H1 (cell line): ENCODE data around the gene PLCB1. TPM values are rescaled to one million over a fixed set of nuclear protein-coding genes. Genes with fewer than 3 reads are reported as not detected.

Experiments used
- CTCF ChIA-PET: fragments of 300-600 bp; sonication (Branson Sonifier 250); formaldehyde crosslinking; loops from one replicate; lab custom pipeline; 2021; ENCODE audit not compliant: partially characterized antibody; lab: Charles Lee
- POLR2A ChIA-PET: fragments of 300-600 bp; sonication (Branson Sonifier 250); formaldehyde crosslinking; loops from one replicate; lab custom pipeline; 2021; ENCODE audit warnings: inconsistent platforms; ENCODE audit not compliant: partially characterized antibody; lab: Charles Lee
- DNase-seq, 2 experiments: peaks; one replicate each; pipeline versions ENCODE4 v3.0.0 to v3.0.0-alpha.2; 2010 to 2022; ENCODE audit warnings: low spot score in 2 of 2, low read depth in 1 of 2, mixed read lengths in 1 of 2
- FAIRE-seq: peaks from 2 replicates; lab custom pipeline; 2011; peaks lifted over from hg19 to GRCh38; lab: Jason Lieb, UNC
- H2AFZ ChIP-seq: 2 replicates; pipeline ENCODE4 v1.8.1; 2012; ENCODE audit warnings: low read length, inconsistent platforms
- H2AK5ac ChIP-seq: 2 replicates; pipeline ENCODE4 v1.6.1; 2013; ENCODE audit warnings: low read depth, low read length
- H2BK120ac ChIP-seq: replicated peaks from 2 replicates; pipeline ENCODE3; 2013; ENCODE audit warnings: low read depth, low read length, inconsistent platforms
- H2BK12ac ChIP-seq: 2 replicates; pipeline ENCODE4 v1.6.1; 2013; ENCODE audit warnings: low read depth, low read length
- H2BK15ac ChIP-seq: 2 replicates; pipeline ENCODE4 v1.6.1; 2013; ENCODE audit warnings: low read length
- H2BK20ac ChIP-seq: 2 replicates; pipeline ENCODE4 v1.6.1; 2013; ENCODE audit warnings: low read length
- H2BK5ac ChIP-seq: 2 replicates; pipeline ENCODE4 v1.6.1; 2013; ENCODE audit warnings: low read depth, low read length
- H3K14ac ChIP-seq: 2 replicates; pipeline ENCODE4 v1.6.1; 2013; ENCODE audit warnings: inconsistent platforms; ENCODE audit not compliant: insufficient read length
- H3K18ac ChIP-seq: 2 replicates; pipeline ENCODE4 v1.6.1; 2013; ENCODE audit warnings: low read length; ENCODE audit errors: extremely low read depth
- H3K23ac ChIP-seq: 2 replicates; pipeline ENCODE4 v1.6.1; 2013; ENCODE audit warnings: inconsistent platforms; ENCODE audit not compliant: insufficient read length
- H3K23me2 ChIP-seq: 2 replicates; pipeline ENCODE4 v1.6.1; 2013; ENCODE audit warnings: low read depth, low read length
- H3K27ac ChIP-seq: 2 replicates; pipeline ENCODE4 v1.6.1; 2011; ENCODE audit warnings: low read depth, low read length, inconsistent platforms
- H3K27me3 ChIP-seq, 4 experiments: replicated peaks in 1 of 4; 1 replicate in 1 of 4; 2 replicates in 3 of 4; pipeline versions ENCODE4 v1.6.1 to v1.8.1; 2011 to 2013; ENCODE audit warnings: low read length in 3 of 4, mild to moderate bottlenecking in 3 of 4, inconsistent platforms in 2 of 4, mixed read lengths in 2 of 4, moderate library complexity in 1 of 4; ENCODE audit not compliant: control insufficient read depth in 3 of 4, insufficient read depth in 3 of 4; ENCODE audit errors: extremely low read depth in 1 of 4
- H3K36me3 ChIP-seq, 4 experiments: 2 replicates each; pipeline versions ENCODE4 v1.6.1 to v1.8.1; 2011 to 2013; ENCODE audit warnings: mild to moderate bottlenecking in 4 of 4, low read length in 3 of 4, moderate library complexity in 2 of 4, control low read depth in 1 of 4, inconsistent platforms in 1 of 4; ENCODE audit not compliant: insufficient read depth in 4 of 4, control insufficient read depth in 2 of 4
- H3K4ac ChIP-seq: replicated peaks from 2 replicates; pipeline ENCODE3; 2013; ENCODE audit warnings: low read length, low read depth, mixed read lengths, inconsistent platforms; ENCODE audit not compliant: insufficient read length
- H3K4me1 ChIP-seq, 4 experiments: replicated peaks in 1 of 4; 1 replicate in 1 of 4; 2 replicates in 3 of 4; pipeline versions ENCODE4 v1.6.1 to v1.8.1; 2011 to 2013; ENCODE audit warnings: low read length in 3 of 4, inconsistent platforms in 2 of 4, mixed read lengths in 1 of 4; ENCODE audit not compliant: insufficient read depth in 4 of 4, control insufficient read depth in 3 of 4
- H3K4me2 ChIP-seq, 2 experiments: 2 replicates each; pipeline versions ENCODE4 v1.6.1 to v1.8.1; 2011 to 2013; ENCODE audit warnings: low read depth in 2 of 2, low read length in 2 of 2, control low read depth in 1 of 2, inconsistent platforms in 1 of 2, mild to moderate bottlenecking in 1 of 2; ENCODE audit not compliant: insufficient read depth in 1 of 2
- H3K4me3 ChIP-seq, 4 experiments: fragments of 200-600, 300-600 bp in 1 of 4; sonication (generic), shearing (Covaris generic), sonication (Bioruptor Twin) in 1 of 4; 2 replicates each; pipeline versions ENCODE4 v1.5.1 to v1.8.1; 2011 to 2016; ENCODE audit warnings: low read length in 4 of 4, low read depth in 3 of 4, control low read depth in 2 of 4, inconsistent platforms in 2 of 4, mild to moderate bottlenecking in 2 of 4, mixed read lengths in 1 of 4, moderate library complexity in 1 of 4; ENCODE audit not compliant: insufficient read depth in 2 of 4; ENCODE audit errors: extremely low read depth in 1 of 4
- H3K56ac ChIP-seq: replicated peaks from 2 replicates; pipeline ENCODE3; 2013; ENCODE audit warnings: low read depth, mild to moderate bottlenecking, mixed read lengths, low read length, inconsistent platforms; ENCODE audit not compliant: insufficient read length
- H3K79me1 ChIP-seq: 2 replicates; pipeline ENCODE4 v1.6.1; 2013; ENCODE audit warnings: low read depth, low read length, control low read depth
- H3K79me2 ChIP-seq, 2 experiments: 2 replicates each; pipeline versions ENCODE4 v1.6.1 to v1.8.1; 2012 to 2013; ENCODE audit warnings: low read length in 2 of 2, mild to moderate bottlenecking in 2 of 2, inconsistent platforms in 1 of 2; ENCODE audit not compliant: insufficient read depth in 2 of 2, control insufficient read depth in 1 of 2
- H3K9ac ChIP-seq, 4 experiments: replicated peaks in 1 of 4; 1 replicate in 1 of 4; 2 replicates in 3 of 4; pipeline versions ENCODE4 v1.6.1 to v1.8.1; 2011 to 2013; ENCODE audit warnings: low read depth in 3 of 4, low read length in 3 of 4, control low read depth in 2 of 4, mild to moderate bottlenecking in 2 of 4, moderate library complexity in 2 of 4, inconsistent platforms in 1 of 4; ENCODE audit errors: extremely low read depth in 1 of 4
- H3K9me3 ChIP-seq, 2 experiments: 2 replicates each; pipeline versions ENCODE4 v1.6.1 to v1.8.1; 2012 to 2013; ENCODE audit warnings: mild to moderate bottlenecking in 2 of 2, moderate library complexity in 2 of 2, control low read depth in 1 of 2, inconsistent platforms in 1 of 2, low read depth in 1 of 2, low read length in 1 of 2, mixed read lengths in 1 of 2; ENCODE audit not compliant: insufficient read depth in 2 of 2
- H4K20me1 ChIP-seq, 2 experiments: replicated peaks in 1 of 2; 2 replicates each; pipeline versions ENCODE3 to v1.8.1; 2011 to 2013; ENCODE audit warnings: inconsistent platforms in 2 of 2, low read length in 2 of 2, mild to moderate bottlenecking in 1 of 2; ENCODE audit not compliant: insufficient read depth in 2 of 2, control insufficient read depth in 1 of 2
- H4K5ac ChIP-seq: 2 replicates; pipeline ENCODE4 v1.6.1; 2013; ENCODE audit warnings: low read length, low read depth, mixed read lengths, inconsistent platforms; ENCODE audit not compliant: insufficient read length
- H4K8ac ChIP-seq: 2 replicates; pipeline ENCODE4 v1.8.0; 2013; ENCODE audit warnings: mild to moderate bottlenecking, moderate library complexity, low read length, inconsistent platforms; ENCODE audit not compliant: insufficient read depth; ENCODE audit errors: extremely low read depth
- H4K91ac ChIP-seq: replicated peaks from 2 replicates; pipeline ENCODE3; 2013; ENCODE audit warnings: low read length, mixed read lengths, inconsistent platforms; ENCODE audit not compliant: insufficient read length
- BRCA1 ChIP-seq: IDR thresholded peaks from 2 replicates; pipeline ENCODE4 v1.6.1; 2012; ENCODE audit warnings: low read depth, low read length, improper control_type of control experiment
- CHD1 ChIP-seq: IDR thresholded peaks from 2 replicates; pipeline ENCODE4 v1.6.1; 2012; ENCODE audit warnings: low read depth, low read length, improper control_type of control experiment
- CTCF ChIP-seq, 3 experiments: IDR thresholded peaks; 1 replicate in 2 of 3; 2 replicates in 1 of 3; pipeline versions ENCODE4 v1.5.1 to v1.6.1; 2011; ENCODE audit warnings: low read length in 3 of 3, mild to moderate bottlenecking in 3 of 3, inconsistent platforms in 2 of 3, low read depth in 1 of 3, moderate library complexity in 1 of 3; ENCODE audit not compliant: insufficient read depth in 1 of 3; ENCODE audit errors: control extremely low read depth in 1 of 3
- EP300 ChIP-seq, 2 experiments: IDR thresholded peaks; 1 replicate in 1 of 2; 2 replicates in 1 of 2; pipeline ENCODE4 v1.6.1; 2011 to 2012; ENCODE audit warnings: low read depth in 2 of 2, low read length in 2 of 2, mild to moderate bottlenecking in 2 of 2, borderline replicate concordance in 1 of 2, inconsistent platforms in 1 of 2, moderate library complexity in 1 of 2
- HDAC2 ChIP-seq, 2 experiments: fragments of 300-600 bp in 1 of 2; sonication (generic) in 1 of 2; IDR thresholded peaks; 2 replicates each; pipeline ENCODE4 v1.6.1; 2011 to 2012; ENCODE audit warnings: low read depth in 2 of 2, low read length in 2 of 2, mild to moderate bottlenecking in 2 of 2, moderate library complexity in 2 of 2, borderline replicate concordance in 1 of 2, inconsistent platforms in 1 of 2
- KDM5A ChIP-seq: fragments of 200-600 bp; IDR thresholded peaks from 2 replicates; pipeline ENCODE4 v1.7.1; 2012; ENCODE audit warnings: mild to moderate bottlenecking, low read length, inconsistent platforms, mixed read lengths
- PHF8 ChIP-seq: fragments of 200-600 bp; sonication (generic); conservative IDR thresholded peaks from 2 replicates; pipeline ENCODE4 v1.7.1; 2012; ENCODE audit warnings: low read depth, mild to moderate bottlenecking, inconsistent platforms, low read length, moderate library complexity
- POLR2AphosphoS5 ChIP-seq: IDR thresholded peaks from 2 replicates; pipeline ENCODE4 v1.6.1; 2011; ENCODE audit warnings: low read depth, low read length
- SIX5 ChIP-seq: IDR thresholded peaks from 2 replicates; pipeline ENCODE4 v1.6.1; 2011; ENCODE audit warnings: mild to moderate bottlenecking, low read depth, low read length
- TEAD4 ChIP-seq: IDR thresholded peaks from 2 replicates; pipeline ENCODE4 v1.6.1; 2012; ENCODE audit warnings: low read depth, low read length, inconsistent platforms, mixed read lengths
- WGBS, 2 experiments: shearing (Covaris generic) in 1 of 2; methylation state at CpG; one replicate each; pipeline versions ENCODE4 v1.1.6 to v1.1.7; 2013 to 2015; ENCODE audit warnings: low lambda C conversion rate in 2 of 2, mixed read lengths in 2 of 2, inconsistent platforms in 1 of 2, low coverage in 1 of 2, missing lambda C conversion rate in 1 of 2; ENCODE audit not compliant: insufficient replicate concordance in 2 of 2, insufficient coverage in 1 of 2, insufficient read length in 1 of 2; ENCODE audit errors: extremely low coverage in 1 of 2, missing lambda C conversion rate in 1 of 2; 5-methylcytosine and 5-hydroxymethylcytosine counted together
- polyA plus RNA-seq, 7 experiments: library from polyadenylated mRNA; depleted of rRNA in 3 of 7; stranded (reverse) in 5 of 7; unstranded in 2 of 7; fragments of >200 nt in 5 of 7; fragments of 200-250 nt in 2 of 7; gene quantifications; 1 replicate in 5 of 7; 2 replicates in 1 of 7; 4 replicates in 1 of 7; pipeline versions ENCODE4 v1.2.1 to v1.2.3, GENCODE V29; 2011 to 2013; ENCODE audit warnings: missing spikeins in 2 of 7, mixed read lengths in 2 of 7
- total RNA-seq: library from RNA; stranded (reverse); fragmentation: NEBNext Ultra II Directional; extraction: Animal tissue kit (Norgen Biotek cat#: 25700); gene quantifications from 2 replicates; pipeline ENCODE4 v1.2.1, GENCODE V29; 2021

PLCB1 gene
- total and polyA plus RNA-seq, 2 of the 8 experiments (the other 6 are each of a cell fraction or from before 2014, with no cell fraction given), result 2.6 to 9.1 TPM

GRCh38 chr20:8435285-8436035 lies 303.4 kb downstream of the PLCB1 start:
- Histone ChIP-seq H3K27me3 (no peaks in the 10 kb centered on the region), H2BK20ac (no peak overlapping the region), H3K79me1 (no peaks in the 10 kb centered on the region), H4K91ac (no peak overlapping the region), H3K18ac (no peak overlapping the region), H3K56ac (no peak overlapping the region), H3K14ac (no peak overlapping the region), H3K4me3 (no peak overlapping the region), H4K5ac (no peak overlapping the region), H2AK5ac (no peak overlapping the region), H2BK15ac (no peak overlapping the region), H3K4ac (no peak overlapping the region), H3K9me3 (no peaks in the 10 kb centered on the region), H3K23me2 (no peaks in the 10 kb centered on the region), H2BK5ac (no peak overlapping the region), H4K20me1 (no peaks in the 10 kb centered on the region), H2BK120ac (no peak overlapping the region), H3K4me1 (peaks cover 0 to 5% (median 4%) of the 10 kb centered on the region in 4 experiments; a peak in 4 of 7 replicates), H4K8ac (no peak overlapping the region), H2AFZ (no peak overlapping the region), H3K79me2 (no peaks in the 10 kb centered on the region), H3K36me3 (no peaks in the 10 kb centered on the region), H3K9ac (no peak overlapping the region), H3K4me2 (no peak overlapping the region), H3K27ac (no peak overlapping the region), H3K23ac (no peak overlapping the region), H2BK12ac (no peak overlapping the region)
- 76% methylated on average over 5 of the region's 5 CpGs; no CpG with 5 or more reads in 1 of the 2 experiments for WGBS, 2 experiments
- DNase-seq (no peak), FAIRE-seq (no peak)
- ChIA-PET CTCF (interaction anchor here (0.9 to 1.3 kb wide), 3 partner anchors 19 to 287 kb away, joined by 3 to 6 read pairs (median 3); no protein-coding TSS in a partner anchor), POLR2A (no interaction called here)
- no peak for TF ChIP-seq CTCF (IDR thresholded peaks at IDR 0.05; ENCODE audit: control extremely low read depth in 1 of 3, insufficient read depth in 1 of 3, low read depth in 1 of 3, low read length in 3 of 3)
- no peak for TF ChIP-seq KDM5A
- no peak for TF ChIP-seq BRCA1
- TF ChIP-seq HDAC2 (IDR thresholded peaks at IDR 0.05; ENCODE audit: borderline replicate concordance in 1 of 2, low read depth in 2 of 2, low read length in 2 of 2), result no peak
- no peak for TF ChIP-seq PHF8
- no peak for TF ChIP-seq TEAD4
- TF ChIP-seq EP300 (IDR thresholded peaks at IDR 0.05; ENCODE audit: borderline replicate concordance in 1 of 2, low read depth in 2 of 2, low read length in 2 of 2), result no peak
- no peak for TF ChIP-seq POLR2AphosphoS5
- no peak for TF ChIP-seq CHD1
- no peak for TF ChIP-seq SIX5
